Parathyroid adenoma (tissue), 2 donors: ENCODE results near the gene SERINC5.
"Not testable (repeated sequence)": the region's sequence is repeated elsewhere in the genome, so short reads cannot be mapped to it uniquely, and the experiment has no call there.

Experiments
- H2AFZ ChIP-seq: fragments of 300-600 bp; sonication (generic); one replicate; pipeline ENCODE4 v1.7.0; 2017; ENCODE audit warnings: antibody characterized with exemption, mild to moderate bottlenecking
- H3K27ac ChIP-seq: fragments of 300-600 bp; sonication (generic); one replicate; pipeline ENCODE4 v1.7.0; 2017
- H3K27me3 ChIP-seq: fragments of 300-600 bp; sonication (generic); one replicate; pipeline ENCODE4 v1.7.0; 2017; ENCODE audit warnings: low read length; ENCODE audit not compliant: control insufficient read depth, insufficient read depth
- H3K36me3 ChIP-seq: fragments of 300-600 bp; sonication (generic); one replicate; pipeline ENCODE4 v1.7.0; 2017; ENCODE audit warnings: low read length; ENCODE audit not compliant: control insufficient read depth, insufficient read depth
- H3K4me1 ChIP-seq: fragments of 300-600 bp; sonication (generic); one replicate; pipeline ENCODE4 v1.7.0; 2017; ENCODE audit warnings: control low read depth
- H3K4me2 ChIP-seq: fragments of 300-600 bp; sonication (generic); one replicate; pipeline ENCODE4 v1.7.0; 2017; ENCODE audit warnings: low read length
- H3K4me3 ChIP-seq: fragments of 300-600 bp; sonication (generic); one replicate; pipeline ENCODE4 v1.7.0; 2017; ENCODE audit warnings: low read depth, low read length
- H3K79me2 ChIP-seq: fragments of 300-600 bp; sonication (generic); one replicate; pipeline ENCODE4 v1.7.0; 2017; ENCODE audit warnings: control low read depth
- H3K9ac ChIP-seq: fragments of 300-600 bp; sonication (generic); one replicate; pipeline ENCODE4 v1.7.0; 2017; ENCODE audit warnings: mild to moderate bottlenecking
- H3K9me3 ChIP-seq: fragments of 300-600 bp; sonication (generic); one replicate; pipeline ENCODE4 v1.7.0; 2017; ENCODE audit warnings: low read length; ENCODE audit not compliant: control insufficient read depth
- TF ChIP-seq, protein P1 (sequence below): fragments of 300-600 bp; sonication (generic); IDR thresholded peaks from one replicate; pipeline ENCODE4 v1.7.0; 2017; ENCODE audit warnings: antibody characterized with exemption, mild to moderate bottlenecking
- donor health status: primary hyperparathyroidism.

The SERINC5 gene

DNA sequence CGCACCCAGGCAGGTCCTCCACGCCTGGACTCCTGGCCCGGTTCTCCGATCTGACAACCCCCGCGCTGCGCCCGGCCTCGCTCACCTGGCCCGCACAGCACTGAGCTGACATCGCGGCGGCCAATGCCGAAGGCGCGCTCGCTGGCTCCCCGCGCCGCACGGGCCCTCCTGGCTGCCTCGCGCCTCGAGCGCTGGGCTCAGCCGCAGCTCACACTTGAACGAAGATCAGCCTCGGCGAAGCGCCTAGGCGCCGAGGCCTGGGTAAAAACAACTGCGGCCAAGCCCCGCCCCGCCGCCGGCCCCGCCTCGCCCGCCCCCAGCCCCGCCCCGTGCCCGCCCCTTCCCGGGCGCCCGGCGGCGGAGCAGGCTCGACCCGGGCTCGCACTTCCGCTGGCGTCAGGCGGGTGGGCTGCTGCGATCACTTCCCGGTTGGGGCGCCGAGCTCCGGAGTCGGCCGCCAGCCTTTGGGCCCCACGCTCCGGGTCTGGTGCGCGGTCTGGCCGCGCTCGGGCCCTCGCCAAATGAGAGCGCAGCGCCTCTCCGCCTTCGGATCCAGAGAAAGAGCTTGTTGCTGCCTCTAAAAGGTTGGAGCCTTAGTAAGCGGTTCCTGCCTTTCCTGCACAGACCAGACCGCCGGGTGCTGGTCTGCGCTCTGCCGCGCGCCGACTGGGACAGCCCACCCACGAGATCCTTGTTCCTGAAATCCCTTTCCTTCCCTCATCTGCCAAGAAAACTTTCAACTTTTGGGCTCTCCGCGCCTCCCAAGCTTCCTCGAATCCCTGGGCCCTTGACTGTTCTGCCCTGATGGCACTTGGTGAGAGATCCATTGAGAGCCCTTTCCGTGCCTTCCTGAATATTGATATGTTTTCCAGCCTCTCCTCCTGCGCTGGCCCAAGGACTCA, at the start of gene SERINC5:
TSS of gene SERINC5 (minus strand) at position 238 of the 902 bp plus-strand sequence. CDS start at position 112, 126 bp downstream.
- TF ChIP-seq, protein P1, sequence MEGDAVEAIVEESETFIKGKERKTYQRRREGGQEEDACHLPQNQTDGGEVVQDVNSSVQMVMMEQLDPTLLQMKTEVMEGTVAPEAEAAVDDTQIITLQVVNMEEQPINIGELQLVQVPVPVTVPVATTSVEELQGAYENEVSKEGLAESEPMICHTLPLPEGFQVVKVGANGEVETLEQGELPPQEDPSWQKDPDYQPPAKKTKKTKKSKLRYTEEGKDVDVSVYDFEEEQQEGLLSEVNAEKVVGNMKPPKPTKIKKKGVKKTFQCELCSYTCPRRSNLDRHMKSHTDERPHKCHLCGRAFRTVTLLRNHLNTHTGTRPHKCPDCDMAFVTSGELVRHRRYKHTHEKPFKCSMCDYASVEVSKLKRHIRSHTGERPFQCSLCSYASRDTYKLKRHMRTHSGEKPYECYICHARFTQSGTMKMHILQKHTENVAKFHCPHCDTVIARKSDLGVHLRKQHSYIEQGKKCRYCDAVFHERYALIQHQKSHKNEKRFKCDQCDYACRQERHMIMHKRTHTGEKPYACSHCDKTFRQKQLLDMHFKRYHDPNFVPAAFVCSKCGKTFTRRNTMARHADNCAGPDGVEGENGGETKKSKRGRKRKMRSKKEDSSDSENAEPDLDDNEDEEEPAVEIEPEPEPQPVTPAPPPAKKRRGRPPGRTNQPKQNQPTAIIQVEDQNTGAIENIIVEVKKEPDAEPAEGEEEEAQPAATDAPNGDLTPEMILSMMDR = no peak
- no peaks in the 10 kb centered on the region for H3K9me3 ChIP-seq
- H3K4me3 ChIP-seq = peak within 1 kb of the TSS; percentile 84
- no peaks in the 10 kb centered on the region for H3K4me1 ChIP-seq
- peak within 1 kb of the TSS; percentile 82 for H3K27ac ChIP-seq
- H3K9ac ChIP-seq = peak within 1 kb of the TSS; percentile 13
- H3K36me3 ChIP-seq = no peaks in the 10 kb centered on the region
- no peaks in the 10 kb centered on the region for H3K27me3 ChIP-seq
- peak within 1 kb of the TSS; percentile 75 for H3K4me2 ChIP-seq
- H3K79me2 ChIP-seq = peaks cover 15% of the 10 kb centered on the region
- H2AFZ ChIP-seq = peak within 1 kb of the TSS; percentile 96

DNA sequence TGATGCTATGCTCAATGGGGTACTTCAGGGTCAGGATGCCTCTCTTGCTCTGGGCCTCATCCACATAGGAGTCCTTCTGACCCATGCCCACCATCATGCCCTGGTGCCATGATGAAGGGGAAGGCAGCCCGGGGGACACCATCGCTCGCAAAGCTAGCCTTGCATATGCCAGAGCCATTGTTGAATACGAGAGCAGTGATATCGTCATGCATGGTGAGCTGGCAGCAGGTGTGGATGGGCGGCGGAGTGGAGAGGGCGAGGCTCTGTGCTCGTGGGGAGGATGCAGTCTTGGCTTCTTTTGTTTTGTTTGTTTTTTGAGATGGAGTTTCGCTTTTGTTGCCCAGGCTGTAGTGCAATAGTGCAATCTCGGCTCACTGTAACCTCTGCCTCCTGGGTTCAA, 46.8 kb upstream of the SERINC5 start:
- H3K9ac ChIP-seq = no peak overlapping the region
- H3K79me2 ChIP-seq = no peaks in the 10 kb centered on the region
- no peaks in the 10 kb centered on the region for H3K36me3 ChIP-seq
- no peak overlapping the region for H3K4me3 ChIP-seq
- no peaks in the 10 kb centered on the region for H3K27me3 ChIP-seq
- no peak overlapping the region for H3K4me2 ChIP-seq
- no peaks in the 10 kb centered on the region for H3K4me1 ChIP-seq
- H2AFZ ChIP-seq = no peak overlapping the region
- H3K9me3 ChIP-seq = no peaks in the 10 kb centered on the region
- TF ChIP-seq, protein P1 = no peak
- no peak overlapping the region for H3K27ac ChIP-seq

DNA sequence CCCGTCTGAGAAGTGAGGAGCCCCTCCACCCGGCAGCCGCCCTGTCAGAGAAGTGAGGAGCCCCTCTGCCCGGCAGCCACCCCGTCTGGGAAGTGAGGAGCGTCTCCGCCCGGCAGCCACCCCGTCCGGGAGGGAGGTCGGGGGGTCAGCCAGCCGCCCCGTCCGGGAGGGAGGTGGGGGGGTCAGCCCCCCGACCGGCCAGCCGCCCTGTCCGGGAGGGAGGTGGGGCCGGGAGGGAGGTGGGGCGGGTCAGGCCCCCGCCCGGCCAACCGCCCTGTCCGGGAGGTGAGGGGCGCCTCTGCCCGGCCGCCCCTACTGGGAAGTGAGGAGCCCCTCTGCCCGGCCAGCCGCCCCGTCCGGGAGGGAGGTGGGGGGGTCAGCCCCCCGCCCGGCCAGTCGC, 45.5 kb upstream of the SERINC5 start:
- not testable (repeated sequence) for H3K4me3 ChIP-seq, H3K9ac ChIP-seq, H3K4me2 ChIP-seq, H2AFZ ChIP-seq, H3K4me1 ChIP-seq, H3K36me3 ChIP-seq, H3K27ac ChIP-seq, H3K9me3 ChIP-seq, H3K79me2 ChIP-seq, H3K27me3 ChIP-seq

DNA sequence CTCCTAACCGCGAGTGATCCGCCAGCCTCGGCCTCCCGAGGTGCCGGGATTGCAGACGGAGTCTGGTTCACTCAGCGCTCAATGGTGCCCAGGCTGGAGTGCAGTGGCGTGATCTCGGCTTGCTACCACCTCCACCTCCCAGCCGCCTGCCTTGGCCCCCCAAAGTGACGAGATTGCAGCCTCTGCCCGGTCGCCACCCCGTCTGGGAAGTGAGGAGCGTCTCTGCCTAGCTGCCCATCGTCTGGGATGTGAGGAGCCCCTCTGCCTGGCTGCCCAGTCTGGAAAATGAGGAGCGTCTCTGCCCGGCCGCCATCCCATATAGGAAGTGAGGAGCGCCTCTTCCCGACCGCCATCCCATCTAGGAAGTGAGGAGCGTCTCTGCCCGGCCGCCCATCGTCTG, 44.9 kb upstream of the SERINC5 start:
- H3K79me2 ChIP-seq, H3K4me3 ChIP-seq, H3K9ac ChIP-seq, H3K4me1 ChIP-seq, H3K27me3 ChIP-seq, H3K36me3 ChIP-seq, H3K27ac ChIP-seq, H2AFZ ChIP-seq, H3K9me3 ChIP-seq, H3K4me2 ChIP-seq: not testable (repeated sequence)

DNA sequence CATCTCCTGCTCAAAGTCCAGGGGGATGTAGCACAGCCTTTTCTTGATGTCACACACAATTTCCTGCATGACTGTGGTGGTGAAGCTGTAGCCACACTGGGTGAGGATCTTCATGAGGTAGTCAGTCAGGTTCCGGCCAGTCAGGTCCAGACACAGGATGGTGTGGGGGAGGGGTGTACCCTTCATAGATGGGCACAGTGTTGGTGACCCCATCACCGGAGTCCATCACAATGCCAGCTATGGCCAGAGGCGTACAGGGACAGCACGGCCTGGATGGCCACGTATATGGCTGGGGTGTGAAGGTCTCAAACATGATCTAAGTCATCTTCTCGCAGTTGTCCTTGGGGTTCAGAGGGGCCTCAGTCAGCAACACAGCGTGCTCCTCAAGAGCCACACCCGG, 44.3 kb upstream of the SERINC5 start:
- TF ChIP-seq, protein P1 = no peak
- Histone ChIP-seq H2AFZ (no peak overlapping the region), H3K4me2 (no peak overlapping the region), H3K4me3 (no peak overlapping the region), H3K9ac (no peak overlapping the region), H3K27ac (no peak overlapping the region), H3K27me3 (no peaks in the 10 kb centered on the region), H3K4me1 (no peaks in the 10 kb centered on the region), H3K79me2 (no peaks in the 10 kb centered on the region), H3K9me3 (no peaks in the 10 kb centered on the region), H3K36me3 (no peaks in the 10 kb centered on the region)
